Esophagus muscularis mucosa (tissue), 4 donors: ENCODE results near the gene SLC25A33.

Experiments
- EP300 ChIP-seq: sonication (generic); formaldehyde crosslinking; IDR thresholded peaks from one replicate; pipeline ENCODE4 v1.6.1; 2017; ENCODE audit warnings: antibody characterized with exemption
- POLR2A ChIP-seq: fragments of 450-650 bp; IDR thresholded peaks from one replicate; pipeline ENCODE4 v1.6.1; 2017; ENCODE audit warnings: antibody characterized with exemption, moderate library complexity, mild to moderate bottlenecking, low read depth
- POLR2AphosphoS5 ChIP-seq, 2 donors: sonication (generic); formaldehyde crosslinking; IDR thresholded peaks; one replicate each; pipeline ENCODE4 v1.6.1; 2017; ENCODE audit warnings: antibody characterized with exemption in 2 of 2
- TF ChIP-seq, protein P1 (sequence below), 3 experiments: fragments of 200-600 bp in 2 of 3; fragments of 450-650 bp in 1 of 3; sonication (generic) in 2 of 3; IDR thresholded peaks; one replicate each; pipeline ENCODE4 v1.5.1; 2017 to 2019; ENCODE audit warnings: antibody characterized with exemption in 3 of 3, mild to moderate bottlenecking in 2 of 3, moderate library complexity in 1 of 3

DNA sequence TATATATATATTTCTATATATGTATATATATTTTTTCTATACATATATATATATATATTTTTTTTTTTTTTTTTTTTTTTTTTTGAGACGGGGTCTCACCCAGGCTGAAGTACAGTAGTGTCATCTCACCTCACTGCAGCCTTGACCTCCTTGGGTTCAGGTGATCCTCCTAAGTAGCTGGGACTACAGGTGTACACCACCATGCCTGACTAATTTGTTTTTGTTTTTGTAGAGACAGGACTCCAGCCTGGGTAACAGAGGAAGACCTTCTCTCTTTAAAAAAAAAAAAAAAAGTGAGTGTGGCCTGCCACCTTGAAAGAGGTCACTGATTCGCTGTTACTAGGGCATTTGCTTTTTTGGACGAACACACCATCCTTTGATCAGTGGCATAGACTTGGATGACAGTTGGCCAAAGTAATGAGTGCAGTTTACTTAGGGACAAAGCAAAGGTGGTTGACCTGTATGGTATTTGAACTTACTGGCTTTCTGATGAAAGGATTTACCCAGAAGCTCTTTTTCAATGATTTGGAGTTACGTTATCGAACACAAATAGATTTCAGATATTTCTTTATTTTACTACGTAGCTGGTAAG, 10.8 kb downstream of the SLC25A33 start:
- TF ChIP-seq, protein P1, sequence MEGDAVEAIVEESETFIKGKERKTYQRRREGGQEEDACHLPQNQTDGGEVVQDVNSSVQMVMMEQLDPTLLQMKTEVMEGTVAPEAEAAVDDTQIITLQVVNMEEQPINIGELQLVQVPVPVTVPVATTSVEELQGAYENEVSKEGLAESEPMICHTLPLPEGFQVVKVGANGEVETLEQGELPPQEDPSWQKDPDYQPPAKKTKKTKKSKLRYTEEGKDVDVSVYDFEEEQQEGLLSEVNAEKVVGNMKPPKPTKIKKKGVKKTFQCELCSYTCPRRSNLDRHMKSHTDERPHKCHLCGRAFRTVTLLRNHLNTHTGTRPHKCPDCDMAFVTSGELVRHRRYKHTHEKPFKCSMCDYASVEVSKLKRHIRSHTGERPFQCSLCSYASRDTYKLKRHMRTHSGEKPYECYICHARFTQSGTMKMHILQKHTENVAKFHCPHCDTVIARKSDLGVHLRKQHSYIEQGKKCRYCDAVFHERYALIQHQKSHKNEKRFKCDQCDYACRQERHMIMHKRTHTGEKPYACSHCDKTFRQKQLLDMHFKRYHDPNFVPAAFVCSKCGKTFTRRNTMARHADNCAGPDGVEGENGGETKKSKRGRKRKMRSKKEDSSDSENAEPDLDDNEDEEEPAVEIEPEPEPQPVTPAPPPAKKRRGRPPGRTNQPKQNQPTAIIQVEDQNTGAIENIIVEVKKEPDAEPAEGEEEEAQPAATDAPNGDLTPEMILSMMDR (IDR thresholded peaks at IDR 0.05): no peak
- TF ChIP-seq EP300 (no peak), POLR2A (no peak), POLR2AphosphoS5 (IDR thresholded peaks at IDR 0.05) (no peak)
